Parathyroid adenoma (tissue), 2 donors: ENCODE results near the gene DROSHA.

Experiments
- H2AFZ ChIP-seq: fragments of 300-600 bp; sonication (generic); one replicate; pipeline ENCODE4 v1.7.0; 2017; ENCODE audit warnings: antibody characterized with exemption, mild to moderate bottlenecking
- H3K27ac ChIP-seq: fragments of 300-600 bp; sonication (generic); one replicate; pipeline ENCODE4 v1.7.0; 2017
- H3K27me3 ChIP-seq: fragments of 300-600 bp; sonication (generic); one replicate; pipeline ENCODE4 v1.7.0; 2017; ENCODE audit warnings: low read length; ENCODE audit not compliant: control insufficient read depth, insufficient read depth
- H3K36me3 ChIP-seq: fragments of 300-600 bp; sonication (generic); one replicate; pipeline ENCODE4 v1.7.0; 2017; ENCODE audit warnings: low read length; ENCODE audit not compliant: control insufficient read depth, insufficient read depth
- H3K4me1 ChIP-seq: fragments of 300-600 bp; sonication (generic); one replicate; pipeline ENCODE4 v1.7.0; 2017; ENCODE audit warnings: control low read depth
- H3K4me2 ChIP-seq: fragments of 300-600 bp; sonication (generic); one replicate; pipeline ENCODE4 v1.7.0; 2017; ENCODE audit warnings: low read length
- H3K4me3 ChIP-seq: fragments of 300-600 bp; sonication (generic); one replicate; pipeline ENCODE4 v1.7.0; 2017; ENCODE audit warnings: low read depth, low read length
- H3K79me2 ChIP-seq: fragments of 300-600 bp; sonication (generic); one replicate; pipeline ENCODE4 v1.7.0; 2017; ENCODE audit warnings: control low read depth
- H3K9ac ChIP-seq: fragments of 300-600 bp; sonication (generic); one replicate; pipeline ENCODE4 v1.7.0; 2017; ENCODE audit warnings: mild to moderate bottlenecking
- H3K9me3 ChIP-seq: fragments of 300-600 bp; sonication (generic); one replicate; pipeline ENCODE4 v1.7.0; 2017; ENCODE audit warnings: low read length; ENCODE audit not compliant: control insufficient read depth
- TF ChIP-seq, protein P1 (sequence below): fragments of 300-600 bp; sonication (generic); IDR thresholded peaks from one replicate; pipeline ENCODE4 v1.7.0; 2017; ENCODE audit warnings: antibody characterized with exemption, mild to moderate bottlenecking
- donor health status: primary hyperparathyroidism.

The DROSHA gene

GRCh38 chr5:31442058-31442745, 89.7 kb downstream of the DROSHA start:
- no peak overlapping the region for H3K4me2 ChIP-seq
- TF ChIP-seq, protein P1, sequence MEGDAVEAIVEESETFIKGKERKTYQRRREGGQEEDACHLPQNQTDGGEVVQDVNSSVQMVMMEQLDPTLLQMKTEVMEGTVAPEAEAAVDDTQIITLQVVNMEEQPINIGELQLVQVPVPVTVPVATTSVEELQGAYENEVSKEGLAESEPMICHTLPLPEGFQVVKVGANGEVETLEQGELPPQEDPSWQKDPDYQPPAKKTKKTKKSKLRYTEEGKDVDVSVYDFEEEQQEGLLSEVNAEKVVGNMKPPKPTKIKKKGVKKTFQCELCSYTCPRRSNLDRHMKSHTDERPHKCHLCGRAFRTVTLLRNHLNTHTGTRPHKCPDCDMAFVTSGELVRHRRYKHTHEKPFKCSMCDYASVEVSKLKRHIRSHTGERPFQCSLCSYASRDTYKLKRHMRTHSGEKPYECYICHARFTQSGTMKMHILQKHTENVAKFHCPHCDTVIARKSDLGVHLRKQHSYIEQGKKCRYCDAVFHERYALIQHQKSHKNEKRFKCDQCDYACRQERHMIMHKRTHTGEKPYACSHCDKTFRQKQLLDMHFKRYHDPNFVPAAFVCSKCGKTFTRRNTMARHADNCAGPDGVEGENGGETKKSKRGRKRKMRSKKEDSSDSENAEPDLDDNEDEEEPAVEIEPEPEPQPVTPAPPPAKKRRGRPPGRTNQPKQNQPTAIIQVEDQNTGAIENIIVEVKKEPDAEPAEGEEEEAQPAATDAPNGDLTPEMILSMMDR, result no peak
- H3K4me1 ChIP-seq, result no peaks in the 10 kb centered on the region
- no peak overlapping the region for H3K4me3 ChIP-seq
- no peaks in the 10 kb centered on the region for H3K27me3 ChIP-seq
- H3K27ac ChIP-seq, result no peak overlapping the region
- no peaks in the 10 kb centered on the region for H3K79me2 ChIP-seq
- H3K9ac ChIP-seq, result no peak overlapping the region
- H3K36me3 ChIP-seq, result no peaks in the 10 kb centered on the region
- H3K9me3 ChIP-seq, result no peaks in the 10 kb centered on the region
- no peak overlapping the region for H2AFZ ChIP-seq

DNA sequence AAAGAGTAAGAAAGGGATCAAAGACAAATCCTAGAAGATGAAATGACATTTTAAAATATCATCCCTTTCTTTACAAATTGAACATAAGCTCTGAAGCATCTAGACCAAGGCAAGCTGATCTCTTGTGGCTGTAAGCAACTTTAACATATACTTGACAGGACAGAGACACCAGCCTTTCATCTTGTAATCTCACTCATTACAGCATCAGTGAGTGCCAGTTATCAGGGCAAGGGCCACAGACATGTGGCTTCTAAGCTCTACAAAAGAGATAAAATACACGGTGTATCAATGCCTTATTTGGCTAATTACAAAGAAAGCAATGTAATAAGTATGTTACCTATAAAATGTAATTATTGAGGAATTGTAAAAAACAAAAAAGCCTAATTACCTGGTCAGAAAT, 95.0 kb downstream of the DROSHA start:
- Histone ChIP-seq H3K79me2 (no peaks in the 10 kb centered on the region), H3K4me1 (no peaks in the 10 kb centered on the region), H3K4me3 (no peak overlapping the region), H3K27ac (no peak overlapping the region), H3K27me3 (no peaks in the 10 kb centered on the region), H3K36me3 (no peaks in the 10 kb centered on the region), H2AFZ (no peak overlapping the region), H3K4me2 (no peak overlapping the region), H3K9me3 (no peaks in the 10 kb centered on the region), H3K9ac (no peak overlapping the region)
- TF ChIP-seq, protein P1, result no peak

GRCh38 chr5:31435730-31436129, 96.2 kb downstream of the DROSHA start:
- Histone ChIP-seq H3K4me3 (no peak overlapping the region), H3K36me3 (no peaks in the 10 kb centered on the region), H3K79me2 (no peaks in the 10 kb centered on the region), H3K4me1 (no peaks in the 10 kb centered on the region), H3K27ac (no peak overlapping the region), H3K9ac (no peak overlapping the region), H2AFZ (no peak overlapping the region), H3K9me3 (no peaks in the 10 kb centered on the region), H3K4me2 (no peak overlapping the region), H3K27me3 (no peaks in the 10 kb centered on the region)
- TF ChIP-seq, protein P1, result no peak

DNA sequence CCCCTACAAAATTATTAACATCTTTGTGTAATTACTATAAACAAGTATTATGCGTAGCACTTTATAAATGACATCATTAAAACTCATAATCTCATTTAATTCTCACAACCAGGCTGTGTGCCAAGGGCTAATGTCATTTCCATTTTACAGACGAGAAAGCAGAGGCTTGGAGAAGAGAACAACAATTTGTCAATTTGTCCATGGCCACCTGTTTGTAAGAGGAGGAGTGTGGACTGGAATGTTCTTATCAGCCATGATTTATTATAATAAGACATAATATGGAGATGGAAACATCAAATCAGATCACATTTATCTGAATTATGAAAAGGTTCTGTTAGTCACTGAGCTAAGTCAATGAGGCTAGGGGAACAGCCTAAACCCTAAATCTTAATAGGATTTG, 97.0 kb downstream of the DROSHA start:
- Histone ChIP-seq H3K27ac (no peak overlapping the region), H3K9ac (no peak overlapping the region), H3K4me3 (no peak overlapping the region), H3K36me3 (no peaks in the 10 kb centered on the region), H3K4me2 (no peak overlapping the region), H3K79me2 (no peaks in the 10 kb centered on the region), H3K4me1 (no peaks in the 10 kb centered on the region), H2AFZ (no peak overlapping the region), H3K9me3 (no peaks in the 10 kb centered on the region), H3K27me3 (no peaks in the 10 kb centered on the region)
- TF ChIP-seq, protein P1, result no peak

DNA sequence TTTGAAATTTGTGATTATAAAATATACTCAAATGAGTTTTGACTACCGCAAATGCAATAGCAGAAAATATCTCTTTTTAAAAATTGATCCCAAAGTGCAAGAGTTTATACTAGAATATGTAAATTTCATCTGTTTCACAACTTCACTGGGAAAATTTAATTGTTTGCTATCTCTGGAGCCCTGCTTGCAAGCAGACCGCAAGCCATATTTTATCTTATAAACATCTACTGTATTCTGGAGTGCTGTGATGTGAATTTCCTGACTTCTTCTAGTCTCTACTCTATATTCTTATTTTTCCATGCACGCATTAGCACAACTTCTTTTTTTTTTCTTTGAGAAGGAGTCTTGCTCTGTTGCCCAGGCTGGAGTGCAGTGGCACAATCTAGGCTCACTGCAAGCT, 98.7 kb downstream of the DROSHA start:
- H3K4me1 ChIP-seq, result no peaks in the 10 kb centered on the region
- H3K27me3 ChIP-seq, result no peaks in the 10 kb centered on the region
- H3K9ac ChIP-seq, result no peak overlapping the region
- no peak overlapping the region for H3K4me2 ChIP-seq
- H3K27ac ChIP-seq, result no peak overlapping the region
- TF ChIP-seq, protein P1, result no peak
- no peak overlapping the region for H2AFZ ChIP-seq
- H3K4me3 ChIP-seq, result no peak overlapping the region
- no peaks in the 10 kb centered on the region for H3K36me3 ChIP-seq
- no peaks in the 10 kb centered on the region for H3K79me2 ChIP-seq
- H3K9me3 ChIP-seq, result no peaks in the 10 kb centered on the region
